Right lobe of liver (tissue), 6 donors: Measurements from ENCODE around the gene CELA3A. TPM values are rescaled to one million over a fixed set of nuclear protein-coding genes. Genes with fewer than 3 reads are reported as not detected.
"Not testable (repeated sequence)": the region's sequence is repeated elsewhere in the genome, so short reads cannot be mapped to it uniquely, and the experiment has no call there.

Source experiments
- ATAC-seq, 4 donors: fragments of 200-7000 bp; cut with Tn5 transposase; one replicate each; pipeline ENCODE4 v1.9.1; 2020; ENCODE audit warnings: mild to moderate bottlenecking in 4 of 4, moderate library complexity in 4 of 4
- DNase-seq, 3 donors: peaks; one replicate each; pipeline ENCODE4 v3.0.0-alpha.2; 2020
- H3K27ac ChIP-seq, 3 donors: fragments of 200-600 bp; one replicate each; pipeline ENCODE4 v1.8.0; 2022
- H3K27me3 ChIP-seq, 2 donors: fragments of 200-600 bp; one replicate each; pipeline ENCODE4 v1.8.0; 2022
- H3K36me3 ChIP-seq, 4 donors: fragments of 200-600 bp; sonication (generic) in 1 of 4; one replicate each; pipeline versions ENCODE4 v1.5.1 to v1.8.0; 2017 to 2022; ENCODE audit warnings: control low read depth in 1 of 4
- H3K4me1 ChIP-seq, 4 donors: fragments of 200-600 bp; sonication (generic) in 1 of 4; one replicate each; pipeline versions ENCODE4 v1.5.1 to v1.8.0; 2017 to 2022; ENCODE audit warnings: control low read depth in 1 of 4
- H3K4me3 ChIP-seq, 3 donors: fragments of 200-600 bp; one replicate each; pipeline ENCODE4 v1.8.0; 2022
- H3K9me3 ChIP-seq, 4 donors: fragments of 200-600 bp; sonication (generic) in 1 of 4; one replicate each; pipeline versions ENCODE4 v1.5.1 to v1.8.0; 2017 to 2022; ENCODE audit warnings: control low read depth in 1 of 4
- CTCF ChIP-seq, 4 donors: fragments of 200-600 bp in 3 of 4; fragments of 450-650 bp in 1 of 4; IDR thresholded peaks; one replicate each; pipeline versions ENCODE4 v1.5.1 to v1.8.0; 2016 to 2022; ENCODE audit warnings: antibody characterized with exemption in 4 of 4, mild to moderate bottlenecking in 2 of 4
- POLR2A ChIP-seq: fragments of 450-650 bp; IDR thresholded peaks from one replicate; pipeline ENCODE4 v1.6.1; 2017; ENCODE audit warnings: antibody characterized with exemption, mild to moderate bottlenecking
- WGBS: methylation state at CpG from one replicate; pipeline ENCODE4 v1.1.6; 2018; ENCODE audit warnings: low coverage, low lambda C conversion rate; ENCODE audit not compliant: insufficient coverage; ENCODE audit errors: missing lambda C conversion rate; 5-methylcytosine and 5-hydroxymethylcytosine counted together
- intact Hi-C, 2 donors: fragments of 100-400 bp; cut with DNase I; formaldehyde crosslinking; loops; one replicate each; pipeline versions ENCODE4 v1.11.2 to v1.14.1; 2022
- total RNA-seq, 6 experiments: library from RNA; depleted of rRNA in 2 of 6; stranded (reverse); fragments of >200 nt in 2 of 6; fragmentation: NEBNext Ultra II Directional in 3 of 6; extraction: Animal tissue kit (Norgen Biotek cat#: 25700) in 3 of 6; gene quantifications; one replicate each; pipeline versions ENCODE4 v1.1.0 to v1.2.4, GENCODE V29; 2016 to 2023
- donor health status: DM: no; HTN: yes; CAD: no.
- donor health status: DM: no; HTN: no; CAD: no.
- donor health status: DM: no; HTN: no; CAD: no.
- donor health status: DM: no; HTN: yes; CAD: no.
- donor health status: DM: no; HTN: yes; CAD: no.

CELA3A gene
- total RNA-seq, 6 experiments from 2014 or later = 0.22 TPM; not detected in 5

DNA sequence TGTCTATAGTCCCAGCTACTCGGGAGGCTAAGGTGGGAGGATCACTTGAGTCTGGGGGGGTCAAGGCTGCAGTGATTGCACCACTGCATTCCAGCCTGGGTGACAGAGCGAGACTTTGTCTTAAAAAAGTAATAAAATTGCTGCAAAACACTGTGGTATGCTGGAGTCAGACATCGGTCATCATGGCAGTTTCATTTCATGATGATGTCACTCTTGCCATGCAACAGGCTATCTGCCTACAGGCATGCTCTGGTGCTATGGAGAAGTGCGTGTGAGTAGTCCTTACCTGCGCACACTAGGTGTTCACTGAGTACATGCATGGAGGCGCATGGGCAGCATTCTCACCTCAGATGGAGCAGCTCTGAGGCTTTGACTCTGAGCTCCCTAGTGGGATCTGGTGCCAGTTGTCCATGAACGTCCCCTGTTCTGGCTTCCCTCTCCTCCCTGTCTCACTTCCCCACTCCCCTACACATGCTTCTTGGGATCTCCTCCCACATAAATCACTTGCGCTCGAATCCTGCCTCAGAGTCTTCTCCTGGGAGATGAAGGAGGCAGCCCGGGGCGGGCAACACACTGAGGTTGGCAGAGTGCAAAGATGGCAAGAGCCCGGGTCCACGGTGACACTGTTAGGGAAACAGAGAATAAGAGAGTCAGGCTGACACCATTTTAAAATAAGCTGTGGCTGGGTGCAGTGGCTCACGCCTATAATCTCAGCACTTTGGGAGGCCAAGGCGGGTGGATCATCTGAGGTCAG is 35.0 kb upstream of the CELA3A start:
- WGBS = 77% methylated on average over 11 of the region's 15 CpGs
- no peak for DNase-seq
- H3K27me3 ChIP-seq = no peaks in the 10 kb centered on the region
- H3K4me1 ChIP-seq = no peaks in the 10 kb centered on the region
- H3K36me3 ChIP-seq = no peaks in the 10 kb centered on the region
- H3K27ac ChIP-seq = no peak overlapping the region
- H3K9me3 ChIP-seq = no peaks in the 10 kb centered on the region
- TF ChIP-seq CTCF (IDR thresholded peaks at IDR 0.05) = no peak
- TF ChIP-seq POLR2A = no peak
- H3K4me3 ChIP-seq = no peak overlapping the region
- intact Hi-C loops = loop anchor here in 1 of 2 donors (10.0 kb wide), 1 partner anchor 262 kb away; no protein-coding TSS in a partner anchor
- ATAC-seq = no peak

DNA sequence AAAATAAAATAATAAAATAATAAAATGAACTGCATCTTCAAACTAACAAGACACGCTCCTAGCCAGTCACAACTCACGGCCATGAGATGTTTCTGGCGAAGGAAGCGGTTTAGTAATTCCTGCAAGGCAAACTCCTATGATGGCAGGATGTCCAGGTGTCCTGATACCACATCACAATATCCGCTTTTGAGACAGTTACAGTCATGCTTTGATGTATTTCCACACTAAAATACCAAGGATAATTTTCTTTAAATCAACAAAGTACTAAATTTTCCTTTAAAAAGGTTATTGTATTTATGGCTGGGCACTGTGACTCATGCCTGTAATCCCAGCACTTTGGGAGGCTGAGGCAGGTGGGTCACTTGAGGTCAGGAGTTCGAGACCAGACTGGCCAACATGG is 34.2 kb upstream of the CELA3A start:
- WGBS = 75% methylated on average over 3 of the region's 6 CpGs
- H3K4me1 ChIP-seq, H3K9me3 ChIP-seq, H3K27me3 ChIP-seq, H3K27ac ChIP-seq, H3K4me3 ChIP-seq, ATAC-seq, H3K36me3 ChIP-seq, DNase-seq: not testable (repeated sequence)
- intact Hi-C loops = loop anchor here in 1 of 2 donors (10.0 kb wide), 1 partner anchor 262 kb away; no protein-coding TSS in a partner anchor

DNA sequence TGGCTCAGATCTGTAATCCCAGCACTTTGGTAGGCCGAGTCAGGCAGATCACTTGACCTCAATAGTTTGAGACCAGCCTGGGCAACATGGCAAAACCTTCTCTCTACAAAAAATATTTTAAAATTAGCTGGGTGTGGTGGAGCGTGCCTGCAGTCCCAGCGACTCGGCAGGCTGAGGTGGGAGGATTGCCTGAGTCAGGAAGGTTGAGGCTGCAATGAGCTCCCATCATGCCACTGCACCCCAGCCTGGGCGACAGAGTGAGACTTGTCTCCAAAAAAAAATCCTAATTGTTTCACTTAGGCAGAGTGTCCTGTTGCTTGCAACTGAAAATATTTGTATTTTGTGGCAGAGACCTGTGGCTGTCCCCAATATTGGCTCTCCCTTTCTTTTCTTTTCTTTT is 32.4 kb upstream of the CELA3A start:
- not testable (repeated sequence) for H3K27ac ChIP-seq, H3K4me3 ChIP-seq, ATAC-seq, H3K36me3 ChIP-seq, DNase-seq, H3K9me3 ChIP-seq, H3K27me3 ChIP-seq
- peaks cover 0 to 14% (median 0%) of the 10 kb centered on the region in 4 donors for H3K4me1 ChIP-seq
- 60% methylated on average over 1 of the region's 5 CpGs for WGBS
- intact Hi-C loops = loop anchor here in 1 of 2 donors (10.0 kb wide), 1 partner anchor 264 kb away; no protein-coding TSS in a partner anchor

DNA sequence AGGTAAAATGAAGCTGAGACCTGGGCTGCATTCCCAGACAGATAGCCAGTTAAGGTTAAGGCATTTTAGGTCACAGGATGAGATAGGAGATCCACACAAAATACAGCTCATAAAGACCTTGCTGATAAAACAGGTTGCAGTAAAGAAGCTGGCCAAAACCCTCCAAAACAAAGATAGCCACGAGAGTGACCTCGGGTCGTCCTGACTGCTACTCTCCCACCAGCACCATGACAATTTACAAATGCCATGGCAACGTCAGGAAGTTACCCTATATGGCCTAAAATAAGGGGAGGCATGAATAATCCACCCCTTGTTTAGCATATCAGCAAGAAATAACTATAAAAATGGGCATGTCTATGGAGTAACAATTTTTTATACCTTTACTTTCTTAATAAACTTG is 30.9 kb upstream of the CELA3A start:
- DNase-seq, H3K27ac ChIP-seq, intact Hi-C loops, H3K9me3 ChIP-seq, H3K4me3 ChIP-seq, H3K27me3 ChIP-seq, H3K36me3 ChIP-seq: not testable (repeated sequence)
- peaks cover 0 to 14% (median 0%) of the 10 kb centered on the region in 4 donors for H3K4me1 ChIP-seq
- ATAC-seq = peak in 1 of 4 donors; percentile 21
- 5% methylated on average over 3 of the region's 4 CpGs for WGBS

GRCh38 chr1:21972973-21973441 is 28.4 kb upstream of the CELA3A start:
- WGBS = 4% methylated on average over 2 of the region's 2 CpGs
- H3K27ac ChIP-seq = peak overlapping the region in 1 of 3 donors; percentile 63
- H3K9me3 ChIP-seq, H3K4me3 ChIP-seq, DNase-seq, H3K36me3 ChIP-seq, intact Hi-C loops, H3K27me3 ChIP-seq: not testable (repeated sequence)
- peak; percentile 47 to 66 (median 56) for ATAC-seq
- peaks cover 0 to 14% (median 0%) of the 10 kb centered on the region in 4 donors for H3K4me1 ChIP-seq

GRCh38 chr1:21973948-21974347 is 27.5 kb upstream of the CELA3A start:
- WGBS = 91% methylated on average over 6 of the region's 8 CpGs
- H3K27me3 ChIP-seq, H3K36me3 ChIP-seq, intact Hi-C loops, H3K9me3 ChIP-seq, DNase-seq, H3K4me3 ChIP-seq, ATAC-seq: not testable (repeated sequence)
- Histone ChIP-seq H3K4me1 (peaks cover 0 to 14% (median 0%) of the 10 kb centered on the region in 4 donors), H3K27ac (peak overlapping the region in 1 of 3 donors; percentile 40)

- H3K4me3 ChIP-seq, H3K36me3 ChIP-seq, H3K9me3 ChIP-seq, H3K27me3 ChIP-seq, intact Hi-C loops: not testable (repeated sequence)
- Histone ChIP-seq H3K4me1 (peaks cover 0 to 14% (median 0%) of the 10 kb centered on the region in 4 donors), H3K27ac (peak overlapping the region in 1 of 3 donors; percentile 40)
- 35% methylated on average over 2 of the region's 6 CpGs for WGBS
- ATAC-seq = peak; percentile 53 to 83 (median 79)
- peak in 1 of 3 donors; percentile 66 for DNase-seq
Measured at GRCh38 chr1:21974699-21975098, 26.8 kb upstream of the CELA3A start.

- H3K4me1 ChIP-seq = peaks cover 0 to 14% (median 0%) of the 10 kb centered on the region in 4 donors
- intact Hi-C loops, H3K4me3 ChIP-seq, H3K9me3 ChIP-seq, H3K27me3 ChIP-seq, H3K36me3 ChIP-seq, DNase-seq, ATAC-seq, H3K27ac ChIP-seq: not testable (repeated sequence)
- WGBS = 75% methylated on average over 7 of the region's 9 CpGs
Measured at GRCh38 chr1:21975296-21975695, 26.2 kb upstream of the CELA3A start.

DNA sequence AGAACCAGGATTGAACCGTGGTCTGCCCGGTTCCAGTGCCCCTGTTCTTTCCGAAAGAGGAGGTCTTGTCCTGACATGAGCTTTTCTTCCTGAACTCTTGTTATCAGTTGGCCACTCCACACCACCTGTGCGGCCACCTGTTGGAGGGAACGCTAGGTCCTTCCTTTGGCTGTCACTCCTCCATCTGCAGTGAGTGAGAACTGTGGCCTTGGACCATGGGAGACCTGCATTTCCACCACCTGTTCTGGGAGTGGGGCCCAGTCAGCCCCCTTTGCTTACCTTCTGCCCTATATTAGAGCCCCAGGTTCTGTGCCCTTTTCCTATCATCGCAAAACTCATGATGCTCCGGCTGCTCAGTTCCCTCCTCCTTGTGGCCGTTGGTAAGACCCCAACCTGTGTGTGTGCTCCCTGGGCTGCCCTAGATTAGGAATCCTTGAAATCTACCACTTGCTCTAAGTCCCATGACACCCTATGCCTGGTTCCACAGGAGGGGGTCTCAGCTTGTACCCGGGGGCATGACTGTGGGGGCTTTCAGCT is 24.7 kb upstream of the CELA3A start, which contains the start of gene CELA3B:
Gene CELA3B, plus strand, starts transcription at position 320 of the 537 bp plus-strand sequence. Its CDS starts 18 bp downstream, at position 338.
- H3K9me3 ChIP-seq, H3K36me3 ChIP-seq, H3K4me3 ChIP-seq, H3K27me3 ChIP-seq, intact Hi-C loops, H3K27ac ChIP-seq, ATAC-seq: not testable (repeated sequence)
- DNase-seq = peak in 1 of 3 donors; percentile 0
- WGBS = 93% methylated on average over 5 of the region's 9 CpGs
- H3K4me1 ChIP-seq = peaks cover 0 to 14% (median 0%) of the 10 kb centered on the region in 4 donors

- H3K4me1 ChIP-seq, H3K4me3 ChIP-seq, intact Hi-C loops, H3K9me3 ChIP-seq, ATAC-seq, H3K36me3 ChIP-seq, H3K27me3 ChIP-seq, H3K27ac ChIP-seq: not testable (repeated sequence)
- peak in 1 of 3 donors; percentile 5 for DNase-seq
- WGBS = 100% methylated on average over 1 of the region's 11 CpGs
Measured at GRCh38 chr1:21978209-21978608, 23.2 kb upstream of the CELA3A start.
